Endothelial cell of hepatic sinusoid (primary cell): ENCODE measurements around the gene KCNK6.

ENCODE experiments used
- in situ Hi-C: cut with HindIII; loops from 2 replicates; pipeline ENCODE4 v1.10.0; 2017; ENCODE audit warnings: low sequenced_read_pairs

The KCNK6 gene

GRCh38 chr19:38294090-38294489, 25.6 kb upstream of the KCNK6 start:
- in situ Hi-C loops = no loop called here

DNA sequence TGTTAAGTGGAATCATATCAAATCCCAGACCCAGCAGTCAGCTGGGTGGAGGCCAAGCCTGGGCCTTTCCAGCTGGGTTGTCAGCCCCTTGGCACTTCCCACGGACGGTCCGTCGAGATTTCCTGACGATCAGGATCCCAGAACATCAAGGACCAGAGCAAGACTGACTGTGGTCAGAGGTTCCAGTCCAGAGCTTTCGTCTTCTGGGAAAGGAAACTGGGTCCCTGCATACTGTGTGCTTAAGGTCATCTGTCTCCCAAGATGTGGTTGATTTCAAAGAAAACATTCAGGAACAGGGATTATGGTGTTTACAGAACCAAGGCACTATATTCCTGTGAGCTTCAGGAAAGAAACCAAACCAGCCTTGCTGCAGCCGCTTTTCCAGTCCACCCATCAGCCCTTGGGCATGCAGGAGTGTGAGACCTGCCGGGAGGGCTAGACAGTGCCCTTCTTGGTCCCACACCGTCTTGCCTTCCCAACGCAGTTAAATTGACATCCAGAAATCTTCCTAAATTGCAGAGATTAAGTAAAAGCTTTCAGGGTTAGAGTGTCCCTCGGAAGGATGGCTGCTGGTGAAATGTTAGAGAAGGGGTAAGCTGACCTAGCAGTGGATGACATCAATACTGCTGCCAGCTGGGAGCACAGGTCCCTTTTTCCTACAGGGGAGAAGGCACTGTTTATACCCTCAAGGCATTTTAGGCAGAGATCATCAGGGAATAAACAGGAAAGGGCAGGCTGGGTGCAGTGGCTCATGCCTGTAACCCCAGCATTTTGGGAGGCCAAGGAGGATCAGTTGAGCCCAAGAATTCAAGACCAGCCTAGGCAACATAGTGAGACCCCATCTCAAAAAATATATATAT, 20.6 kb upstream of the KCNK6 start:
- in situ Hi-C loops = no loop called here

GRCh38 chr19:38303517-38304351, 15.9 kb upstream of the KCNK6 start, which contains the start of gene C19orf33:
TSS of gene C19orf33 (plus strand) at chr19:38304251. CDS start at chr19:38304262, 11 bp downstream.
- in situ Hi-C loops = no loop called here

DNA sequence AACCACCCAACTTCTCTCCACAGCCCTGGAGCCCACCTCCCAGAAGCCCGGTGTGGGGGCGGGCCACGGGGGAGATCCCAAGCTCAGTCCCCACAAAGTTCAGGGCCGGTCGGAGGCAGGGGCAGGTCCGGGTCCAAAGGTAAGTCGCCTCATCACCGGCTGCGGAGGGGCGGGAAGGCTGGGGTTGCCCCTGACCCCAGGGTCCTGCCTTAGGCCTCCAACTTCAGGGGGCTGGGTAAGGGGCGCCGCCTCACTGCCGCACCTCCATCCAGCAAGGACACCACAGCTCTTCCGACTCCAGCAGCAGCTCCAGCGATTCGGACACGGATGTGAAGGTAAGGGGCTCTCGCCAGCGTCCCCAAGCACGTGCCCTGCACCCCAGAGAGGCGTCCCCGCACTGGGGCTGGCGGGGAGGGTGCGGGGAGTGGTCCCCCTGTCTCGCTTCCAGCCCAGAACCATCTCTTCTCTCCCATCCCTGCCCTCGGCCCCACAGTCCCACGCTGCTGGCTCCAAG, 15.2 kb upstream of the KCNK6 start:
- in situ Hi-C loops = no loop called here

GRCh38 chr19:38304866-38305429, 14.7 kb upstream of the KCNK6 start:
- in situ Hi-C loops = no loop called here

GRCh38 chr19:38306236-38306635, 13.4 kb upstream of the KCNK6 start:
- in situ Hi-C loops = no loop called here

DNA sequence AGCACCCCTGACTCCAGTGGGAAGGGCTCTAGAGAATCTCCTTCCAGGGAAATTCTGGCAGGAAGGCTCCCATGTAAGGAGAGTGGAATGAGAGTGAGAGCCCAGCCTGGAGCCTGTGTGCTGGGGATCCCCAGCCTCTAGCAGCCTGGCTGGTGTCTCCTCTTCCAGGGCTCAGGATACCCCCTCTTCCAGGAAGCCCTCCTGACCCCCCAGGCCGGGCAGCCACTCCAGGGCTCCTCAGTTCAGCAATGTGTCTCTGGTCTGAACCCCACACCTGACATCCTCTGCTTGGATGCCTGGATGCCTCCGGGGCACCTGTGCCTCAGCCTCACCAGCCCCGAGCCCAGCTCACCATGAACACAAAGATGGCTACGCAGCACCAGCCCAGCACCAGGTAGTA, 12.6 kb upstream of the KCNK6 start:
- in situ Hi-C loops = no loop called here

- in situ Hi-C loops = no loop called here
Measured at GRCh38 chr19:38307597-38307996, 12.0 kb upstream of the KCNK6 start.

DNA sequence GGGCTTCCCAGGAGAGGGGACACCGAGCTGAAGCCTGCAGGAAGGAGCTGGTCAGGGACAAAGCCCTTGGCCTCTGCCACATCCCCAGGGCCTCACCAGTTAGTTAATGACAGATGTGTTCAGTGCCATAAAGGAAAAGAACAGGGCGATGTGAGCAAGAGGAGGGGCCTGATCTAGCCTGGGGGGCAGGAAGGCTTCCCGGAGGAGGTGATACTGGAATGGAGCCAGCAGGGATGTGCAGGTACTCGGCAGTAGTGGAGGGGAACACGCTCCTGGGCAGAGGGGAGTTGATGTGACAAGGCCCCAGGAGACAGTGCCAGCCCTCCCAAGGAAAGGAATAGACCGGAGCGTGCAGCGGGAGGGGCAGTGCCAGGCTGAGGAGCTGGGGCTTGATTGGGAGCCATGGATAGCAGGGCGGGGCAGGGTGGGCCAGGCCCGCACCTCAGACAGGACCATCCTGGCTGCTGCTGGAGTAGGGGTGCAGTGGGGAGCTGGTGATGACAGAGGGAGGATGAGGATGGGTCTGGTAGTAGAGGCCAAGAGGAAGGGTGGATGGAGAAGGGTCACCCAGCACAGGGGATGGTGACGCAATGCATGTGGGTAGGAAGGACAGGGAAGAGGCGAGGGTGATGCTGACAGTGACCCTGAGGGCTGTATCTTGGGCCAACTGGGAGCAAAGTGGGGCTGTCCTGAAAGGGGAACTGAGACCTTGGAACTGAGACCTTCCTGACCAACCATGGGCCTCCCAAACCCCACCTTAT, 11.5 kb upstream of the KCNK6 start:
- in situ Hi-C loops = no loop called here

GRCh38 chr19:38308926-38309614, 10.6 kb upstream of the KCNK6 start:
- in situ Hi-C loops = no loop called here

DNA sequence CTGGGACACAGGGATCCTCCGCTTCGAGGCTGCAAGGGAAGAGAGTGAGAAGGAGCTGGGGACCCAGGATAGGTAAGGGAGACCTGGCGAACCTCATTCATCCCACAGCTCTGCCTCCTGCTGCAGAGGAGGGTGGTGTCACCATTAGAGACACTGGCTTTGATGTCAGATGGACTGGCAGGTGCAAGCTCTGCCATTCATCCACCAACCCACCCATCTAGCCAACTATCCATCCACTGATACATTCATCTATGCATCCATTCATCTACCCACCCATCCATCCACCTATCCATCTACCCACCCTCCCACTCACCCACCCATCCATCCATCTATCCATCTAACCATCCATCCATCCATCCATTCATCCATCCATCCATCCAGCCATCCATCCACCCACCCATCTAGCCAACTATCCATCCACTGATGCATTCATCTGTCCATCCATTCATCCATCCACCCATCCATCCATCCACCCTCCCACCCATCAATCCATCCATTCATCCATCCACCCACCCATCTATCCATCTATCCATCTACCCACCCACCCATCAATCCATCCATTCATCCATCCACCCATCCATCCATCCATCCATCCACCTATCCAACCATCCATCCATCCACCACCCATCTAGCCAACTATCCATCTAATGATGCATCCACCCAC, 9.9 kb upstream of the KCNK6 start:
- in situ Hi-C loops = no loop called here

- in situ Hi-C loops = no loop called here
Measured at GRCh38 chr19:38310279-38310670, 9.4 kb upstream of the KCNK6 start.

DNA sequence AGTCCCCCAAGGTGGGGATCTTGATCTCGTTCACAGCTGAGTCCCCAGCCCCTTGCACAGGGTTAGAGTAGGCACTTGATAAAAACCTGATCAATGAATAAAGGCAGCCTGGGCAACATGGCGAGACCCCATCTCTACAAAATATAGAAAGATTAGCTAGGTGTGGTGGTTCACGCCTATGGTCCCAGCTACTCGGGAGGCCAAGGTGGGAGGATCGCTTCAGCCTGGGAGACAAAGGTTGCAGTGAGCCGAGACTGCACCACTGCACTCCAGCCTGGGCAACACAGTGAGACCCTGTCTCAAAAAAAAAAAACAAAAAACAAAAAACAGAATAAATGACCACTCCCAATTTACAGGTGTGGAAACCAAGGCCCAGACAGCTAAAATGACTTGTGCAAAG, 8.7 kb upstream of the KCNK6 start:
- in situ Hi-C loops = no loop called here

- in situ Hi-C loops = loop anchor here (5.0 kb wide), 1 partner anchor 64 kb away; no protein-coding TSS in a partner anchor
Measured at GRCh38 chr19:38315657-38316476, 3.8 kb upstream of the KCNK6 start, which contains the start of gene YIF1B. TSS of gene YIF1B (minus strand) at chr19:38315947. CDS start at chr19:38315917, 30 bp downstream.

DNA sequence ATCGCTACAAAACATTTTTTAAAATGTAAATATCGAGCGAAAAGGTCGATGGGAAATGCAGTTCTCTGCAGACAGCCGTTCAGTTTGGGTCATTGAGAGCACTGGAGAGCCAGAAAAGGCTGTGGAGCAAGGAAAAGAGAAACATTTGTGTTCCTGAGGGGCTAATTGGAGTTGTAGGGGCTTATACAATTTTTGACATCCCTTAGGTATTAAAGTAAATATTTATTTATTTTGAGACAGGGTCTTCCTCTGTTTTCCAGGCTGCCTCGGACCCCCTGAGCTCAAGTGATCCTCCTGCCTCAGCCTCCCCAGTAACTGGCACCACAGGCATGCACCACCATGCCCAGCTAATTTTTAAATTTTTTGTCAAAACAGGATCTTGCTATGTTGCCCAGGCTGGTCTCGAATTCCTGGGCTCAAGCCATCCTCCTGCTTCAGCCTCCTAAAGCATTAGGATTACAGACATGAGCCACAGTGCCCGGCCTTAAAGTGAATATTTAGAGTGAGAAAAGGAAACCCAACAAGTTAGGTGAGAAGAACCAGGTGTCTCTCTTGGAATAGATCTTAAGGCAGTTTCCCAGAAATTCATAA, 3.1 kb upstream of the KCNK6 start:
- in situ Hi-C loops = loop anchor here (5.0 kb wide), 1 partner anchor 64 kb away; no protein-coding TSS in a partner anchor

GRCh38 chr19:38317104-38317612, 2.5 kb upstream of the KCNK6 start:
- in situ Hi-C loops = loop anchor here (5.0 kb wide), 1 partner anchor 65 kb away; no protein-coding TSS in a partner anchor

DNA sequence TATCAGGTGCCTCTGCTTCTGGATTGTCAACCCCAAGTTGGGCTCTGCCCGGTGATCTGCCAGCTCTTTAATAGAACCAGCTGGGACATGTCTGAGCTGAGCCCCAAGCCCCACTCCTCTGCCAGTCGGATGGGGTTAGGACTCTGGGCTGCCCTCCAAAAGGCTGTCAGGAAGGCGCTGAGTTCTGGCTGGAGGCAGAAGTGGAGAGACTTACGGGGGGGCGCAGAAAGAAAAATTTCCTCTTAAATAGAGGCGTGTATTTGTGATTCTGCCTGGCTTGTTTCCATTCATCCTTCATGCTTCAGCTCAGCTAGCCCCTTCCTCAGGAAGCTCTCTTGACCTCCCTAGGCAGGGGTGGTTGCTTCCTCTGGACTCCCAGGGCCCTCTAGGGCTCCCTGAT, 985 bp upstream of the KCNK6 start:
- in situ Hi-C loops = loop anchor here (5.0 kb wide), 1 partner anchor 66 kb away; no protein-coding TSS in a partner anchor

DNA sequence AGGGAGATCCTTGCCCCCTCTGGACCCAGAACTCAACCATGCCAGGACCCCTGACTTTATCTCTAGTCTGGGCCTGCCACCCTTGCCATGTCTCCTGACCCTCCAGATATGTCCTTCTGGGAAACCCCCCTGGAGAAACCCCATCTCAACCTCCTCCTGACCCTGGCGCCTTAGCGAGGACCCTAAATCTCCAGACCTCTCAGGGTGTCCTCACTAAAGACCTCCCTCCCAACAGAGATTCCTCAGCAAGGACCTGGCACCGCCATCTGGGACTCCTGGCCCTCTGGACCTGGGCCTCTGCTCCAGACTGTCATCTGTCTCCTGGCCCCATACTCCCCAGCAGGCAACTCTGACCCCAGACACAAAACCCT, 1.3 kb downstream of the KCNK6 start:
- in situ Hi-C loops = no loop called here
